Loucy (cell line): Measurements from ENCODE around the gene MRPS14.

Source experiments
- CTCF ChIP-seq: fragments of 200-600 bp; sonication (generic); conservative IDR thresholded peaks from 2 replicates; pipeline ENCODE4 v1.5.1; 2014; ENCODE audit warnings: mild to moderate bottlenecking, antibody characterized with exemption, low read length
- EZH2phosphoT487 ChIP-seq: fragments of 200-600 bp; IDR thresholded peaks from 2 replicates; pipeline ENCODE4 v1.6.1; 2018; ENCODE audit warnings: antibody characterized with exemption, mild to moderate bottlenecking, moderate library complexity, borderline replicate concordance

GRCh38 chr1:174990382-174990999 is 32.7 kb downstream of the MRPS14 start:
- TF ChIP-seq CTCF = no peak
- TF ChIP-seq EZH2phosphoT487 = no peak
